Ishikawa (cell line): Measurements from ENCODE around the gene FBXO10.

ENCODE experiments used
- CREB1 ChIP-seq: IDR thresholded peaks from 2 replicates; pipeline ENCODE4 v1.6.1; 2012; ENCODE audit warnings: low read depth
- EGR1 ChIP-seq: IDR thresholded peaks from 2 replicates; pipeline ENCODE4 v1.6.1; 2012
- EP300 ChIP-seq: IDR thresholded peaks from 2 replicates; pipeline ENCODE4 v1.6.1; 2012; ENCODE audit warnings: borderline replicate concordance
- FOXM1 ChIP-seq: IDR thresholded peaks from 2 replicates; pipeline ENCODE4 v1.6.1; 2012; ENCODE audit warnings: low read depth, borderline replicate concordance
- MAX ChIP-seq: IDR thresholded peaks from 2 replicates; pipeline ENCODE4 v1.6.1; 2012
- RAD21 ChIP-seq: IDR thresholded peaks from 2 replicates; pipeline ENCODE4 v1.6.1; 2012; ENCODE audit warnings: low read depth
- REST ChIP-seq: IDR thresholded peaks from 2 replicates; pipeline ENCODE4 v1.6.1; 2012; ENCODE audit warnings: low read depth, mild to moderate bottlenecking
- YY1 ChIP-seq: IDR thresholded peaks from 2 replicates; pipeline ENCODE4 v1.6.1; 2012; ENCODE audit warnings: low read depth
- ZBTB7A ChIP-seq: IDR thresholded peaks from 2 replicates; pipeline ENCODE4 v1.6.1; 2012; ENCODE audit warnings: low read depth

GRCh38 chr9:37511016-37512010, 64.9 kb downstream of the FBXO10 start:
- TF ChIP-seq RAD21 (peak; percentile 25; the same call in 1 of the 2 replicates), FOXM1 (no peak), EP300 (no peak), CREB1 (no peak), YY1 (no peak), ZBTB7A (no peak), EGR1 (no peak), REST (no peak), MAX (no peak)
